WTC11 (cell line): Measurements from ENCODE around the gene GSK3B.

Source experiments
- CREB1 ChIP-seq: sonication (generic); formaldehyde crosslinking; IDR thresholded peaks from 2 replicates; pipeline ENCODE4 v1.8.0; 2023; ENCODE audit warnings: mild to moderate bottlenecking, missing genetic modification reagents
- NR1H2 ChIP-seq: sonication (generic); formaldehyde crosslinking; IDR thresholded peaks from 2 replicates; pipeline ENCODE4 v1.9.0; 2021; ENCODE audit warnings: mild to moderate bottlenecking, moderate library complexity, missing genetic modification reagents
- RELA ChIP-seq: sonication (generic); formaldehyde crosslinking; IDR thresholded peaks from 2 replicates; pipeline ENCODE4 v1.8.1; 2022; ENCODE audit warnings: missing genetic modification reagents, mild to moderate bottlenecking, borderline replicate concordance
- TF ChIP-seq, protein P1 (sequence below): fragments of 200-600 bp; IDR thresholded peaks from 2 replicates; pipeline ENCODE4 v1.8.0; 2022; ENCODE audit warnings: antibody characterized with exemption

DNA sequence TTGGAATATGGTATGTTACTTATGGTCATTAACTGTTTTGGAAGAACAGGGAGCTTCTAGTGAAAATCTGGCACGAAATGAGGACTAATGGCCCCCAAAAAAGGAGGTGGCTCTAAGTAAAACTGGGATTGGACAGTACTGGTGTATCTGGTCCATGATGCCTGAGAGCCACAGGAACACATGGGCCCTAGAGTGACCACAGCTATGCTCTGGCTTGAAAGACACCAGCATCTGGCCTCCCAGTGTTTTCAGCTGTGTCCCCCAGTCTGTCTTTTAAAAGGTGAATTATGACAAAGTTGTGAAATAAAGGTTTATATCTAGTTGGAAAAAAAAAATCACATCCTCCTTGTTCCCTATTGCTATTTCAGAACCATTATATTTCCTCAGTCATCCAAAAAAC, 64.5 kb downstream of the GSK3B start:
- TF ChIP-seq RELA (CRISPR knock-in tag) = no peak
- TF ChIP-seq, protein P1, sequence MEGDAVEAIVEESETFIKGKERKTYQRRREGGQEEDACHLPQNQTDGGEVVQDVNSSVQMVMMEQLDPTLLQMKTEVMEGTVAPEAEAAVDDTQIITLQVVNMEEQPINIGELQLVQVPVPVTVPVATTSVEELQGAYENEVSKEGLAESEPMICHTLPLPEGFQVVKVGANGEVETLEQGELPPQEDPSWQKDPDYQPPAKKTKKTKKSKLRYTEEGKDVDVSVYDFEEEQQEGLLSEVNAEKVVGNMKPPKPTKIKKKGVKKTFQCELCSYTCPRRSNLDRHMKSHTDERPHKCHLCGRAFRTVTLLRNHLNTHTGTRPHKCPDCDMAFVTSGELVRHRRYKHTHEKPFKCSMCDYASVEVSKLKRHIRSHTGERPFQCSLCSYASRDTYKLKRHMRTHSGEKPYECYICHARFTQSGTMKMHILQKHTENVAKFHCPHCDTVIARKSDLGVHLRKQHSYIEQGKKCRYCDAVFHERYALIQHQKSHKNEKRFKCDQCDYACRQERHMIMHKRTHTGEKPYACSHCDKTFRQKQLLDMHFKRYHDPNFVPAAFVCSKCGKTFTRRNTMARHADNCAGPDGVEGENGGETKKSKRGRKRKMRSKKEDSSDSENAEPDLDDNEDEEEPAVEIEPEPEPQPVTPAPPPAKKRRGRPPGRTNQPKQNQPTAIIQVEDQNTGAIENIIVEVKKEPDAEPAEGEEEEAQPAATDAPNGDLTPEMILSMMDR = no peak
- no peak for TF ChIP-seq CREB1 (CRISPR knock-in tag)
- no peak for TF ChIP-seq NR1H2 (CRISPR knock-in tag)
